ENCODE measurements around the gene SRSF5.

The SRSF5 gene

GRCh38 chr14:69792887-69793421 lies 26.0 kb downstream of the SRSF5 start:
- H3K36me3 ChIP-seq: no peaks in the 10 kb centered on the region
- no peaks in the 10 kb centered on the region for H3K27me3 ChIP-seq
- no peak for TF ChIP-seq CTCF (IDR thresholded peaks at IDR 0.05)
- H3K27ac ChIP-seq: no peak overlapping the region
- H3K4me3 ChIP-seq: no peak overlapping the region
- no peaks in the 10 kb centered on the region for H3K9me3 ChIP-seq
- H3K4me1 ChIP-seq: no peaks in the 10 kb centered on the region
- DNase-seq: no peak
- intact Hi-C loops (cut with DNase I; ENCODE audit: low total_unique reads): no loop called here

- intact Hi-C loops (cut with DNase I; ENCODE audit: low total_unique reads): loop anchor here (5.0 kb wide), 1 partner anchor 1203 kb away; no protein-coding TSS in a partner anchor
- TF ChIP-seq CTCF (IDR thresholded peaks at IDR 0.05): no peak
- no peaks in the 10 kb centered on the region for H3K36me3 ChIP-seq
- no peaks in the 10 kb centered on the region for H3K4me1 ChIP-seq
- no peak overlapping the region for H3K27ac ChIP-seq
- no peak overlapping the region for H3K4me3 ChIP-seq
- H3K9me3 ChIP-seq: no peaks in the 10 kb centered on the region
- H3K27me3 ChIP-seq: no peaks in the 10 kb centered on the region
- DNase-seq: no peak
Observed at GRCh38 chr14:69794791-69795190, 27.8 kb downstream of the SRSF5 start.

- intact Hi-C loops (cut with DNase I; ENCODE audit: low total_unique reads): loop anchor here (5.0 kb wide), 1 partner anchor 1202 kb away; no protein-coding TSS in a partner anchor
- no peak for TF ChIP-seq CTCF (IDR thresholded peaks at IDR 0.05)
- H3K4me1 ChIP-seq: no peaks in the 10 kb centered on the region
- no peaks in the 10 kb centered on the region for H3K27me3 ChIP-seq
- H3K9me3 ChIP-seq: no peaks in the 10 kb centered on the region
- no peak overlapping the region for H3K27ac ChIP-seq
- H3K36me3 ChIP-seq: no peaks in the 10 kb centered on the region
- no peak for DNase-seq
- H3K4me3 ChIP-seq: no peak overlapping the region
Observed at GRCh38 chr14:69795691-69796090, 28.7 kb downstream of the SRSF5 start.

- H3K4me3 ChIP-seq: no peak within 1 kb of the TSS
- TF ChIP-seq CTCF (IDR thresholded peaks at IDR 0.05): no peak
- H3K27me3 ChIP-seq: no peaks in the 10 kb centered on the region
- H3K27ac ChIP-seq: no peak within 1 kb of the TSS
- H3K9me3 ChIP-seq: peaks cover 0 to 5% (median 0%) of the 10 kb centered on the region in 3 donors
- DNase-seq: no peak
- intact Hi-C loops (cut with DNase I; ENCODE audit: low total_unique reads): loop anchor here (5.0 kb wide), 1 partner anchor 1200 kb away; no protein-coding TSS in a partner anchor
- no peaks in the 10 kb centered on the region for H3K4me1 ChIP-seq
- no peaks in the 10 kb centered on the region for H3K36me3 ChIP-seq
Observed at GRCh38 chr14:69796797-69797500, 30.0 kb downstream of the SRSF5 start, which contains the start of gene SLC10A1. TSS of gene SLC10A1 (minus strand) at chr14:69797241. CDS start at chr14:69797155, 86 bp downstream.

GRCh38 chr14:69797573-69798338 lies 30.8 kb downstream of the SRSF5 start:
- Histone ChIP-seq H3K9me3 (peaks cover 0 to 5% (median 0%) of the 10 kb centered on the region in 3 donors), H3K36me3 (no peaks in the 10 kb centered on the region), H3K27ac (no peak overlapping the region), H3K27me3 (no peaks in the 10 kb centered on the region), H3K4me1 (no peaks in the 10 kb centered on the region), H3K4me3 (no peak overlapping the region)
- DNase-seq: no peak
- TF ChIP-seq CTCF (IDR thresholded peaks at IDR 0.05): no peak
- intact Hi-C loops (cut with DNase I; ENCODE audit: low total_unique reads): loop anchor here (5.0 kb wide), 1 partner anchor 1200 kb away; no protein-coding TSS in a partner anchor
